Activated CD4-positive, alpha-beta T cell treated with anti-CD3 and anti-CD28 coated beads, Interleukin-2, amount 50 U/mL, for 1 hour (primary cell): ENCODE results near the gene TTC9B.

Experiments used
- DNase-seq: peaks from one replicate; pipeline ENCODE4 v3.0.0-alpha.2; 2020

TTC9B gene

GRCh38 chr19:40247735-40248262 lies 29.6 kb upstream of the TTC9B start:
- no peak for DNase-seq

GRCh38 chr19:40247178-40247577 lies 29.0 kb upstream of the TTC9B start:
- no peak for DNase-seq

GRCh38 chr19:40246292-40247073 lies 28.3 kb upstream of the TTC9B start:
- no peak for DNase-seq

GRCh38 chr19:40245506-40246128 lies 27.4 kb upstream of the TTC9B start:
- no peak for DNase-seq

- no peak for DNase-seq
Observed at GRCh38 chr19:40244579-40245317, 26.6 kb upstream of the TTC9B start.

- DNase-seq: no peak
Observed at GRCh38 chr19:40243181-40243580, 25.0 kb upstream of the TTC9B start.

GRCh38 chr19:40242480-40242879 lies 24.3 kb upstream of the TTC9B start:
- DNase-seq: no peak

- DNase-seq: no peak
Observed at GRCh38 chr19:40241809-40242384, 23.7 kb upstream of the TTC9B start.

GRCh38 chr19:40241125-40241808 lies 23.1 kb upstream of the TTC9B start:
- DNase-seq: no peak

- no peak for DNase-seq
Observed at GRCh38 chr19:40240332-40240731, 22.1 kb upstream of the TTC9B start.

- DNase-seq: no peak
Observed at GRCh38 chr19:40239415-40240226, 21.4 kb upstream of the TTC9B start.

GRCh38 chr19:40238775-40239174 lies 20.6 kb upstream of the TTC9B start:
- DNase-seq: no peak

GRCh38 chr19:40237791-40238190 lies 19.6 kb upstream of the TTC9B start:
- DNase-seq: no peak

GRCh38 chr19:40236366-40236765 lies 18.2 kb upstream of the TTC9B start:
- no peak for DNase-seq

GRCh38 chr19:40236026-40236355 lies 17.8 kb upstream of the TTC9B start:
- DNase-seq: no peak

GRCh38 chr19:40235238-40236025 lies 17.2 kb upstream of the TTC9B start:
- DNase-seq: no peak

GRCh38 chr19:40234429-40235237 lies 16.4 kb upstream of the TTC9B start:
- no peak for DNase-seq

- DNase-seq: no peak
Observed at GRCh38 chr19:40233811-40234389, 15.7 kb upstream of the TTC9B start.

- DNase-seq: no peak
Observed at GRCh38 chr19:40232949-40233810, 15.0 kb upstream of the TTC9B start.
